GM20000 (cell line): ENCODE results near the gene SLC35B4.

Experiments used
- DNase-seq: peaks from one replicate; pipeline ENCODE4 v3.0.0; 2012; ENCODE audit warnings: low spot score
- TF ChIP-seq, protein P1 (sequence below): IDR thresholded peaks from 2 replicates; pipeline ENCODE4 v1.5.1; 2012; ENCODE audit warnings: mild to moderate bottlenecking, control low read depth; ENCODE audit errors: extremely low read depth, missing control alignments

The SLC35B4 gene

DNA sequence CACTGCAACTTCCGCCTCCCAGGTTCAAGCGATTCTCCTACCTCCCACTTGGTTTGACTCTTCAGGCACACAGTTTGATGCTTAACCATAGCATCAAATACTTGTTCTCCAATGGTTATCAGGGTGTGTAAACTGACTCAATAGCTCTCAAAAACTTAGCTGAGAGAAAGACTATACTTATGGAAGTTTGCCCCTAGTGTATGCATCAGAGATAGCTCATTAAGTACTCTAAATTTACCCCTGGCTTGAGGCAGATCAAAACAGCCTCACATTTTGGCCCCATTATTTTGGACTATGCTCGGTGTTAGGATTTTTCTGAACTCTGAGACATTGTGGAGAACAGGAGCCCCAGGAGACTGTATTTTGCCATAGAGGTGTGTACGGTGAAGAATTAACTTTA, 40.8 kb upstream of the SLC35B4 start:
- no peak for DNase-seq
- TF ChIP-seq, protein P1, sequence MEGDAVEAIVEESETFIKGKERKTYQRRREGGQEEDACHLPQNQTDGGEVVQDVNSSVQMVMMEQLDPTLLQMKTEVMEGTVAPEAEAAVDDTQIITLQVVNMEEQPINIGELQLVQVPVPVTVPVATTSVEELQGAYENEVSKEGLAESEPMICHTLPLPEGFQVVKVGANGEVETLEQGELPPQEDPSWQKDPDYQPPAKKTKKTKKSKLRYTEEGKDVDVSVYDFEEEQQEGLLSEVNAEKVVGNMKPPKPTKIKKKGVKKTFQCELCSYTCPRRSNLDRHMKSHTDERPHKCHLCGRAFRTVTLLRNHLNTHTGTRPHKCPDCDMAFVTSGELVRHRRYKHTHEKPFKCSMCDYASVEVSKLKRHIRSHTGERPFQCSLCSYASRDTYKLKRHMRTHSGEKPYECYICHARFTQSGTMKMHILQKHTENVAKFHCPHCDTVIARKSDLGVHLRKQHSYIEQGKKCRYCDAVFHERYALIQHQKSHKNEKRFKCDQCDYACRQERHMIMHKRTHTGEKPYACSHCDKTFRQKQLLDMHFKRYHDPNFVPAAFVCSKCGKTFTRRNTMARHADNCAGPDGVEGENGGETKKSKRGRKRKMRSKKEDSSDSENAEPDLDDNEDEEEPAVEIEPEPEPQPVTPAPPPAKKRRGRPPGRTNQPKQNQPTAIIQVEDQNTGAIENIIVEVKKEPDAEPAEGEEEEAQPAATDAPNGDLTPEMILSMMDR: no peak

DNA sequence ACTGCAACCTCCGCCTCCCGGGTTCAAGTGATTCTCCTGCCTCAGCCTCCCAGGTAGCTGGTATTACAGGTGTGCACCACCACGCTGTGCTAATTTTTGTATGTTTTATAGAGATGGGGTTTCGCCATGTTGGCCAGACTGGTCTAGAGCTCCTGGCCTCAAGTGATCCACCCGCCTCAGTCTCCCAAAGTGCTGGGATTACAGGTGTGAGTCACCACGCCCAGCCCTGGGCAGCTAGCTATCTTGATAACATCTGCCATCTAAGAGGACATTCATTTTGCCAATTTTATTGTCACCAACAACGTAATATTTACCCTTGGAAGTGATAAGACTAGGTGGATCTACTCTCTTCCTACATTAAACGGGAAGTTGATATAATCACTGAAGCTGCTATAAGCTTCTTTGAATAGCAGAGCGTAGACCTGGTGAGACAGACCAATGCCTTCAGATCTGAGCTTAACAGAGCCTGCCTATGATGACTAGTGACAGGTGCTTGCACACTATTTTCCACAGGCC, 39.7 kb upstream of the SLC35B4 start:
- no peak for DNase-seq

DNA sequence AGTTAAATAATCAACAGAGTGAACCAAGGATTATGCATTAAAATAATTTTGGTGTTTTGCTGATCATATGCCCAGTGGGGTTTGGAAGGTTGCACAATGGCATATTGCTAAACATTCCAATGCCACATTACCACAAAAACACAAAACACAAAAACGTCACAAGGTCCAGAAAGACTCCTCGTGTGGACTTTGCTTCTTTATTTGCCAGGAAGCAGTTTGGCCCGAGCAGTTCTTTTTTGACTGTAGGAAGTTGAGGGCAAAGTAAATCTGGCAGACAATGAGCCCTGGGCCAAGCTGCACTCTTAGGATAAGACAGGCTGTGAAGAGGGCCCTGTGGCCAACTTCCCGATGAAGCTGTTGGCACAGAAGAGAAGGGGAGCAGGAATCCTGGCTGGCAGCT, 39.2 kb upstream of the SLC35B4 start:
- DNase-seq: no peak
- TF ChIP-seq, protein P1: no peak

More for the DNA sequence above, 39.7 kb upstream of the SLC35B4 start:
- TF ChIP-seq, protein P1: no peak

- TF ChIP-seq, protein P1: no peak
- no peak for DNase-seq
Measured at GRCh38 chr7:134355004-134355525, 38.3 kb upstream of the SLC35B4 start.

GRCh38 chr7:134353411-134353810, 36.7 kb upstream of the SLC35B4 start:
- TF ChIP-seq, protein P1: no peak
- DNase-seq: no peak

- TF ChIP-seq, protein P1: no peak
- DNase-seq: no peak
Measured at GRCh38 chr7:134351424-134351823, 34.7 kb upstream of the SLC35B4 start.

- TF ChIP-seq, protein P1: no peak
- DNase-seq: no peak
Measured at GRCh38 chr7:134350709-134351108, 34.0 kb upstream of the SLC35B4 start.
